Esophagus muscularis mucosa (tissue), 4 donors: Measurements from ENCODE around the gene PRM3. TPM values are rescaled to one million over a fixed set of nuclear protein-coding genes. Genes with fewer than 3 reads are reported as not detected.

ENCODE experiments used
- DNase-seq: peaks from one replicate; pipeline ENCODE4 v3.0.0-alpha.2; 2017; ENCODE audit errors: extremely low spot score
- H3K27ac ChIP-seq, 4 donors: fragments of 200-600 bp; sonication (generic); replicated peaks in 1 of 4; 1 replicate in 3 of 4; 2 replicates in 1 of 4; pipeline ENCODE4 v1.5.1; 2016 to 2019; ENCODE audit warnings: mild to moderate bottlenecking in 1 of 4
- H3K27me3 ChIP-seq, 4 donors: fragments of 200-600 bp; sonication (generic); one replicate each; pipeline versions ENCODE4 v1.5.1 to v1.6.0; 2016 to 2019
- H3K36me3 ChIP-seq, 4 donors: fragments of 200-600 bp; sonication (generic); one replicate each; pipeline ENCODE4 v1.5.1; 2016 to 2019
- H3K4me1 ChIP-seq, 4 donors: fragments of 200-600 bp; sonication (generic); one replicate each; pipeline ENCODE4 v1.5.1; 2016 to 2019
- H3K4me3 ChIP-seq, 4 donors: fragments of 200-600 bp; sonication (generic); 1 replicate in 2 of 4; 2 replicates in 2 of 4; pipeline ENCODE4 v1.5.1; 2016 to 2019; ENCODE audit warnings: mild to moderate bottlenecking in 4 of 4, moderate library complexity in 1 of 4
- H3K9me3 ChIP-seq, 4 donors: fragments of 200-600 bp; sonication (generic); 1 replicate in 3 of 4; 2 replicates in 1 of 4; pipeline ENCODE4 v1.5.1; 2016 to 2019
- EP300 ChIP-seq: sonication (generic); formaldehyde crosslinking; IDR thresholded peaks from one replicate; pipeline ENCODE4 v1.6.1; 2017; ENCODE audit warnings: antibody characterized with exemption
- POLR2A ChIP-seq: fragments of 450-650 bp; IDR thresholded peaks from one replicate; pipeline ENCODE4 v1.6.1; 2017; ENCODE audit warnings: antibody characterized with exemption, moderate library complexity, mild to moderate bottlenecking, low read depth
- POLR2AphosphoS5 ChIP-seq, 2 donors: sonication (generic); formaldehyde crosslinking; IDR thresholded peaks; one replicate each; pipeline ENCODE4 v1.6.1; 2017; ENCODE audit warnings: antibody characterized with exemption in 2 of 2
- WGBS: methylation state at CpG from one replicate; pipeline ENCODE4 v1.1.5; 2018; 5-methylcytosine and 5-hydroxymethylcytosine counted together
- intact Hi-C: fragments of 100-400 bp; cut with DNase I; formaldehyde crosslinking; loops from one replicate; pipeline ENCODE4 v1.15.1; 2023
- total RNA-seq, 4 donors: library from RNA; depleted of rRNA; stranded (reverse); fragments of >200 nt; gene quantifications; one replicate each; pipeline versions ENCODE4 v1.1.0 to v1.2.1, GENCODE V29; 2016
- TF ChIP-seq, protein P1 (sequence below), 3 experiments: fragments of 200-600 bp in 2 of 3; fragments of 450-650 bp in 1 of 3; sonication (generic) in 2 of 3; IDR thresholded peaks; one replicate each; pipeline ENCODE4 v1.5.1; 2017 to 2019; ENCODE audit warnings: antibody characterized with exemption in 3 of 3, mild to moderate bottlenecking in 2 of 3, moderate library complexity in 1 of 3

Gene PRM3
- total RNA-seq, 4 donors from 2014 or later = not detected

DNA sequence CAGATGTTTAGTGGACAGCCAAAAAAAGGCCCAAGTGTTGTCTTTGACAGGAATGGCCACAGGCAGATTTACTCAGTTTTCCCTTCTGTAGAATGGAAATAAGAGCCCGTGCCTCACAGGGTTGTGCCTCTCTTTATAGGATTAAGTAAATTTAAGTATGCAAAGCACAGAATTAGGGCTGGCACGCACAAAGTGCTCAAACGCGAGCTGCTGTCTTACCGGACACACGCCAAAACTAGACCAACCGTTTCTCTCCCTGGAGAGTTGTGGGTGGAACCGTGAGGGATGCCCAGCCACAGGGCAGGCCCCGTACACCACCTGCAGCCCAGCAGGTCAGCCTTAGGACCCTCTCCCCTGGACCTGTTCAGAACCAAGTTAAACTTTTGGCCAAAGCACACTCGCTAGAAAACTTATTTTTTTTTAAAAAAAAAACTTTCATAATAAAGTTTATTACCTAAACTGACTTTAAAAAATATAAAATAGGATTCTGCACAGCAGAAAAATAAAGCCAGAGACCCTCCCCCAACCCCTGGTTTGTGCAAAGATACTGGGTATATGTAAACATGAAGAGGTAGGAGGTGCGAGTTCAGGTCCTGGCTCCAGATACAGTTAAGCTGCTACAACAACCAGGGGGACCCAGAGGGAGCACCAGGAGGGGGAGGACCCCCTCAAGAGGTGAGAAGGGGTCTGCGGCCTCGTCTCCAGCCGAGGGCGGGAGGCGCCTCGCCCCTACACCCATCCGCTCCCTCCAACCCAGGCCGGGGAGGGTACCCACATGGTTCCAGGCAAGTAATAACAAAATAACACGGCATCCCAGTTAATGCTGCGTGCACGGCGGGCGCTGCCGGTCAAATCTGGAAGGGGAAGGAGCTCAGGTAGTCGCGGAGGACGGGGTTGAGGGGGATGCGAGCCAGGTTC lies 19.2 kb downstream of the PRM3 start:
- H3K27me3 ChIP-seq = peaks cover 0 to 4% (median 0%) of the 10 kb centered on the region in 4 donors
- H3K9me3 ChIP-seq = no peaks in the 10 kb centered on the region
- peak overlapping the region; percentile 92 to 97 (median 94) for H3K27ac ChIP-seq
- intact Hi-C loops = loop anchor here (1.0 to 10.0 kb wide), 2 partner anchors 179 to 281 kb away; no protein-coding TSS in a partner anchor
- no peak for DNase-seq
- H3K4me3 ChIP-seq = peak overlapping the region; percentile 71 to 98 (median 80)
- no peaks in the 10 kb centered on the region for H3K36me3 ChIP-seq
- peaks cover 34 to 52% (median 47%) of the 10 kb centered on the region in 4 donors for H3K4me1 ChIP-seq
- TF ChIP-seq POLR2AphosphoS5 (IDR thresholded peaks at IDR 0.05) = no peak
- TF ChIP-seq POLR2A = no peak
- TF ChIP-seq, protein P1, sequence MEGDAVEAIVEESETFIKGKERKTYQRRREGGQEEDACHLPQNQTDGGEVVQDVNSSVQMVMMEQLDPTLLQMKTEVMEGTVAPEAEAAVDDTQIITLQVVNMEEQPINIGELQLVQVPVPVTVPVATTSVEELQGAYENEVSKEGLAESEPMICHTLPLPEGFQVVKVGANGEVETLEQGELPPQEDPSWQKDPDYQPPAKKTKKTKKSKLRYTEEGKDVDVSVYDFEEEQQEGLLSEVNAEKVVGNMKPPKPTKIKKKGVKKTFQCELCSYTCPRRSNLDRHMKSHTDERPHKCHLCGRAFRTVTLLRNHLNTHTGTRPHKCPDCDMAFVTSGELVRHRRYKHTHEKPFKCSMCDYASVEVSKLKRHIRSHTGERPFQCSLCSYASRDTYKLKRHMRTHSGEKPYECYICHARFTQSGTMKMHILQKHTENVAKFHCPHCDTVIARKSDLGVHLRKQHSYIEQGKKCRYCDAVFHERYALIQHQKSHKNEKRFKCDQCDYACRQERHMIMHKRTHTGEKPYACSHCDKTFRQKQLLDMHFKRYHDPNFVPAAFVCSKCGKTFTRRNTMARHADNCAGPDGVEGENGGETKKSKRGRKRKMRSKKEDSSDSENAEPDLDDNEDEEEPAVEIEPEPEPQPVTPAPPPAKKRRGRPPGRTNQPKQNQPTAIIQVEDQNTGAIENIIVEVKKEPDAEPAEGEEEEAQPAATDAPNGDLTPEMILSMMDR (IDR thresholded peaks at IDR 0.05) = no peak
- TF ChIP-seq EP300 = no peak
- 54% methylated on average over 24 of the region's 29 CpGs for WGBS

DNA sequence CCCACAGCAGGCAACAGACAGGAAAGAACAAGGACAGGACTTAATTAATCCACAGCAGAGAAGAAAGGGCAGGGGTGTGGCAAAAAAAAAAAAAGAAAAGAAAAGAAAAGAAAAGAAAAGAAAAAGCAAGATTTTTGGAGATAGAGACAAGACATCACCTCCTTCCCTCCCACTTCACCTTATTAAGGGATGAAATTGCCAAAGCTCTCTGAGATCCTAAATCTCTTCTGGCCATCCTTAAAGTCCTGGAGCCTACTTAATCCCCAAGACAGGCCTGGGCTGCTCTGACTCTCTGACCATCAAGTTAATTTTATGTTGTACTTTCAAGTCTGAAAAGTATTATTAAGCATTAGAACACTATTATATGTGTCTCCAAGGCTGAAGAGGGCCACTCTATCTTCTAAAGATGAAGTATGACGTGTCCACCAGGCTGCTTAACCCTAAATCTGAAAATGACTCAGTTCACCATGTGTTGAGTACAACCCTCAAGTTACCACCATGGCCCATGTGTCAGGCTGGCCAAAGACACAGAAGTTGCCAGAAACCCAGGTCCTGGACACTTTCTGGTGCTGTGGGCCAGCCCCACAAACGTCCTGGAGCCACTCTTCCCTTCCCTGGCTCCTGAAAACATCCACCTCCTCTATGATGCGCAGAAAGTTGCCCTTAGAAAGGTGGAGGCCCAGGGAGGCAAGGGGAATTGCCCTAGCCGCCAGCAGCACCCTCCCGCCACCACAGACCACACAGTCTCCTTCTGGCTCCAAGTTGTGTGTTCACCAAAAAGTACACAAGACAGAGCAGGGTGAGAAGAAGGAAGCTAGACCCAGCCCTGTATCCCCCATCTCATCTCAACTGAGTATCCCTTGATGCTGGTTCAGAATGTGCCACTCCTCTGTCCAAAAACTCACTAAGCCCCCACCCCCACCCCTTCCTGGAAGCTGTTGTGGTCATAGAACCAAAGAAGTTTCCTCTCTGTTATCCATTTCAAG lies 20.1 kb downstream of the PRM3 start:
- no peaks in the 10 kb centered on the region for H3K9me3 ChIP-seq
- no peaks in the 10 kb centered on the region for H3K36me3 ChIP-seq
- peak overlapping the region; percentile 71 to 98 (median 80) for H3K4me3 ChIP-seq
- 75% methylated on average over 5 of the region's 5 CpGs for whole genome bisulfite sequencing
- H3K27me3 ChIP-seq = peaks cover 0 to 4% (median 0%) of the 10 kb centered on the region in 4 donors
- TF ChIP-seq EP300 = no peak
- TF ChIP-seq, protein P1 (IDR thresholded peaks at IDR 0.05) = no peak
- no peak for TF ChIP-seq POLR2AphosphoS5 (IDR thresholded peaks at IDR 0.05)
- no peak for TF ChIP-seq POLR2A
- peaks cover 25 to 42% (median 38%) of the 10 kb centered on the region in 4 donors for H3K4me1 ChIP-seq
- peak overlapping the region; percentile 7 to 95 (median 40) for H3K27ac ChIP-seq
- DNase-seq = no peak
- intact Hi-C loops = loop anchor here (10.0 kb wide), 1 partner anchor 179 kb away; no protein-coding TSS in a partner anchor

DNA sequence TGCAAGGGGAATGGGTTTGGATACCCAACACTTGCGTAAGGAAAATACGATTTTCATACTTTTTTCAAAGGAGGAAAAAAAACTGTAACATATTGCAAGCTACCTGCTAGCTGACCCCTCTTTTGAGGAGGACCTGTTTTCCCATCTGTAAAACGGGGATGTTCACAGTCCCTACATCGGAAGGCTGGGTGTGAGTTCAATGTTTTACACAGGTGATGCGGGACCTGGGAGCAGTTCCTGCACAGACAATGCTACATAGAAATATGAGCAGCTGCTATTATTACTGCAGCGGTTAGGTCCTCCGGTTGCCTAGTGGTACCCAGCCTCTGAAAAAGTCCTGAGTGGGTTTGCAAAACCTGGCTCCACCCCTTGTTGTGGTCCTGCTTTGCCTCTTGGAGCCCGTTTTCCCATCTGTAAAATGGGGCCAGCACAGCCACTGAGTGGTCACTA lies 20.9 kb downstream of the PRM3 start:
- DNase-seq = no peak
- WGBS = 95% methylated on average over 8 of the region's 8 CpGs
- Histone ChIP-seq H3K4me3 (peak overlapping the region in 2 of 4 donors; percentile 9 to 74), H3K27ac (no peak overlapping the region), H3K36me3 (no peaks in the 10 kb centered on the region), H3K4me1 (peaks cover 24 to 39% (median 35%) of the 10 kb centered on the region in 4 donors), H3K27me3 (peaks cover 0 to 4% (median 0%) of the 10 kb centered on the region in 4 donors), H3K9me3 (no peaks in the 10 kb centered on the region)
- intact Hi-C loops = loop anchor here (10.0 kb wide), 1 partner anchor 178 kb away; no protein-coding TSS in a partner anchor
- no peak for TF ChIP-seq POLR2AphosphoS5 (IDR thresholded peaks at IDR 0.05)
- TF ChIP-seq, protein P1 (IDR thresholded peaks at IDR 0.05) = no peak
- no peak for TF ChIP-seq POLR2A
- TF ChIP-seq EP300 = no peak

GRCh38 chr16:11251525-11252481 lies 21.6 kb downstream of the PRM3 start:
- Histone ChIP-seq H3K4me3 (no peak overlapping the region), H3K27ac (no peak overlapping the region), H3K9me3 (no peaks in the 10 kb centered on the region), H3K4me1 (peaks cover 17 to 32% (median 28%) of the 10 kb centered on the region in 4 donors), H3K27me3 (peaks cover 0 to 4% (median 0%) of the 10 kb centered on the region in 4 donors), H3K36me3 (no peaks in the 10 kb centered on the region)
- no peak for DNase-seq
- intact Hi-C loops = loop anchor here (10.0 kb wide), 1 partner anchor 177 kb away; no protein-coding TSS in a partner anchor
- TF ChIP-seq POLR2A (no peak), POLR2AphosphoS5 (IDR thresholded peaks at IDR 0.05) (no peak), EP300 (no peak)
- TF ChIP-seq, protein P1 (IDR thresholded peaks at IDR 0.05) = no peak
- WGBS = 79% methylated on average over 18 of the region's 18 CpGs
